HCEC 1CT (cell line): Measurements from ENCODE around the gene RHBDD1.

Source experiments
- DNase-seq: peaks from one replicate; pipeline ENCODE4 v3.0.0-alpha.2; 2017

The RHBDD1 gene

GRCh38 chr2:226888971-226889370, 53.1 kb downstream of the RHBDD1 start:
- DNase-seq: peak; percentile 28

GRCh38 chr2:226890286-226890685, 54.4 kb downstream of the RHBDD1 start:
- no peak for DNase-seq

- DNase-seq: peak; percentile 92
Observed at GRCh38 chr2:226891780-226892590, 56.1 kb downstream of the RHBDD1 start.

- DNase-seq: peak; percentile 58
Observed at GRCh38 chr2:226892729-226893128, 56.9 kb downstream of the RHBDD1 start.

- peak; percentile 45 for DNase-seq
Observed at GRCh38 chr2:226893216-226893615, 57.4 kb downstream of the RHBDD1 start.

- DNase-seq: no peak
Observed at GRCh38 chr2:226894752-226895151, 58.9 kb downstream of the RHBDD1 start.

- no peak for DNase-seq
Observed at GRCh38 chr2:226895579-226895978, 59.7 kb downstream of the RHBDD1 start.

GRCh38 chr2:226898121-226898520, 62.3 kb downstream of the RHBDD1 start:
- DNase-seq: no peak

- no peak for DNase-seq
Observed at GRCh38 chr2:226898897-226899296, 63.0 kb downstream of the RHBDD1 start.

- peak; percentile 23 for DNase-seq
Observed at GRCh38 chr2:226902041-226902966, 66.5 kb downstream of the RHBDD1 start.

GRCh38 chr2:226903179-226903578, 67.3 kb downstream of the RHBDD1 start:
- DNase-seq: peak; percentile 94

- no peak for DNase-seq
Observed at GRCh38 chr2:226904592-226904991, 68.7 kb downstream of the RHBDD1 start.

GRCh38 chr2:226905718-226906117, 69.9 kb downstream of the RHBDD1 start:
- no peak for DNase-seq

GRCh38 chr2:226906163-226906693, 70.4 kb downstream of the RHBDD1 start:
- DNase-seq: no peak

GRCh38 chr2:226909126-226909525, 73.3 kb downstream of the RHBDD1 start:
- DNase-seq: no peak

GRCh38 chr2:226909836-226910235, 74.0 kb downstream of the RHBDD1 start:
- no peak for DNase-seq

- no peak for DNase-seq
Observed at GRCh38 chr2:226910384-226910783, 74.5 kb downstream of the RHBDD1 start.

- peak; percentile 71 for DNase-seq
Observed at GRCh38 chr2:226911932-226912331, 76.1 kb downstream of the RHBDD1 start.

GRCh38 chr2:226913641-226914040, 77.8 kb downstream of the RHBDD1 start:
- no peak for DNase-seq

GRCh38 chr2:226915846-226916360, 80.0 kb downstream of the RHBDD1 start:
- DNase-seq: peak; percentile 87

GRCh38 chr2:226916669-226917068, 80.8 kb downstream of the RHBDD1 start:
- no peak for DNase-seq

GRCh38 chr2:226932443-226932842, 96.6 kb downstream of the RHBDD1 start:
- DNase-seq: no peak

GRCh38 chr2:226934546-226935201, 98.8 kb downstream of the RHBDD1 start:
- no peak for DNase-seq
